Activated CD4-positive, alpha-beta memory T cell treated with anti-CD3 and anti-CD28 coated beads for 36 hours (primary cell): ENCODE results near the gene CHAF1A. TPM values are rescaled to one million over a fixed set of nuclear protein-coding genes. Genes with fewer than 3 reads are reported as not detected.

ENCODE experiments used
- CTCF ChIA-PET: fragments of 350-600 bp; sonication (Branson Sonifier 250); formaldehyde crosslinking; loops from one replicate; lab custom pipeline; 2021; ENCODE audit warnings: antibody characterized with exemption, inconsistent platforms; lab: Charles Lee
- POLR2A ChIA-PET: fragments of 350-600 bp; sonication (Branson Sonifier 250); formaldehyde crosslinking; loops from one replicate; lab custom pipeline; 2021; ENCODE audit warnings: antibody characterized with exemption; lab: Charles Lee
- DNase-seq: peaks from one replicate; pipeline ENCODE4 v3.0.0-alpha.2; 2020
- H3K27ac Mint-ChIP-seq: one replicate; pipeline ENCODE4 v1.8.0; 2021; ENCODE audit warnings: mixed read lengths
- H3K27me3 Mint-ChIP-seq: one replicate; pipeline ENCODE4 v1.8.0; 2021; ENCODE audit warnings: mixed read lengths
- H3K36me3 Mint-ChIP-seq: one replicate; pipeline ENCODE4 v1.8.0; 2021; ENCODE audit warnings: mixed read lengths
- H3K4me1 Mint-ChIP-seq: one replicate; pipeline ENCODE4 v1.8.0; 2021; ENCODE audit warnings: low read depth, mixed read lengths
- H3K4me3 Mint-ChIP-seq: one replicate; pipeline ENCODE4 v1.8.0; 2021; ENCODE audit warnings: mild to moderate bottlenecking, mixed read lengths
- H3K9me3 Mint-ChIP-seq: one replicate; pipeline ENCODE4 v1.8.0; 2021; ENCODE audit warnings: mixed read lengths
- intact Hi-C: fragments of 100-400 bp; cut with micrococcal nuclease; formaldehyde crosslinking; loops from one replicate; pipeline ENCODE4 v1.15.1; 2023
- total RNA-seq, 2 experiments: library from RNA; stranded (reverse); gene quantifications; one replicate each; pipeline ENCODE4 v1.2.3, GENCODE V29; 2021

The CHAF1A gene
- total RNA-seq, 2 experiments from 2014 or later: 61.6 to 63.5 TPM

DNA sequence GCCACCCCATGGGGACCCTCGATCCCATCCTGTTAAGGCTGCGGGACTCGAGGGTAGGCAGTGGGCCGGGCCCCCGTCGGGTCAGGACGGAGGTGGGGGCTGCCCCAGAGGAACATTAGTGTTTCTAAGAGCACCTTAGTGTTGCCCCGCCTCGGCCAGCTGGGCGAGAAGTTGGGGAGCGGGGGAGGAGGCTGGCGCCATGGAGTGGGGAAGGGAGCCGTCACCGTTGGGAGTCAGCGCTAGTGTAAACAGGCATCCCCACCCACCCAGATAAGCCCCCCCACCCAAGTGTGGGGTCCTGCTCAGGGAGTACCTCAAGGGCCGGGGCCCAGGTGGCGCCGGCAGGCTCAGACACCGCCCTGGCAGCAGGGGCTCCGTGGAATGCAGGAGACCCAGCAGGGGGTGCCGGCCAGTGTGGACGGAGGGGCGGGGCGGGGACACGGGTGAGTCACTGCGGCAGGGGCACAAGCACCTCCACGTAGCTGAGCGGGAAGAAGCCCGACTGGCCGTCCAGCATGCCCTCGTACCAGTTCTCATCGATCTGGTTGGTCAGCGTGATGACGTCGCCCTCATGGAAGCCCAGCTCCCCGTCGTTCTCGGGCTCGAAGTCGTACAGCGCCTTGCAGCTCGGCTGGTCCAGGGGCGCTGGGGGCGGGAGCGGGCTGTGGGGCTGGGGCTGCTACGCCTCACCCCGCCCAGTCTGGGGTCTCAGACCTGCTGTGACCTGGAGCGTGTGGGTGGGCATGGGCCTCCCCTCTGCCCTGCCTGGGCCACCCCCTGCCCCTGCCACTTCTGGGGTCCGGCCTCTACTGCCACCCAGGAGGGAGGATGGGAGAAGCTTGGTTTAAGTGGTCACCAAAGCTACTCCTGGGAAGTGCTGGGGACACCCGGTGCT lies 41.0 kb upstream of the CHAF1A start:
- intact Hi-C loops: no loop called here
- Mint-ChIP-seq H3K36me3 (peaks cover 9% of the 10 kb centered on the region), H3K4me1 (no peaks in the 10 kb centered on the region), H3K9me3 (no peaks in the 10 kb centered on the region), H3K4me3 (no peak overlapping the region), H3K27me3 (no peaks in the 10 kb centered on the region), H3K27ac (no peak overlapping the region)
- POLR2A ChIA-PET: interaction anchor here (0.9 to 1.2 kb wide), 2 partner anchors 17 to 97 kb away, joined by 3 read pairs; no protein-coding TSS in a partner anchor
- DNase-seq: no peak
- CTCF ChIA-PET: interaction anchor here (1.1 to 2.3 kb wide), 3 partner anchors 9 to 95 kb away, joined by 3 to 10 read pairs (median 4); no protein-coding TSS in a partner anchor

DNA sequence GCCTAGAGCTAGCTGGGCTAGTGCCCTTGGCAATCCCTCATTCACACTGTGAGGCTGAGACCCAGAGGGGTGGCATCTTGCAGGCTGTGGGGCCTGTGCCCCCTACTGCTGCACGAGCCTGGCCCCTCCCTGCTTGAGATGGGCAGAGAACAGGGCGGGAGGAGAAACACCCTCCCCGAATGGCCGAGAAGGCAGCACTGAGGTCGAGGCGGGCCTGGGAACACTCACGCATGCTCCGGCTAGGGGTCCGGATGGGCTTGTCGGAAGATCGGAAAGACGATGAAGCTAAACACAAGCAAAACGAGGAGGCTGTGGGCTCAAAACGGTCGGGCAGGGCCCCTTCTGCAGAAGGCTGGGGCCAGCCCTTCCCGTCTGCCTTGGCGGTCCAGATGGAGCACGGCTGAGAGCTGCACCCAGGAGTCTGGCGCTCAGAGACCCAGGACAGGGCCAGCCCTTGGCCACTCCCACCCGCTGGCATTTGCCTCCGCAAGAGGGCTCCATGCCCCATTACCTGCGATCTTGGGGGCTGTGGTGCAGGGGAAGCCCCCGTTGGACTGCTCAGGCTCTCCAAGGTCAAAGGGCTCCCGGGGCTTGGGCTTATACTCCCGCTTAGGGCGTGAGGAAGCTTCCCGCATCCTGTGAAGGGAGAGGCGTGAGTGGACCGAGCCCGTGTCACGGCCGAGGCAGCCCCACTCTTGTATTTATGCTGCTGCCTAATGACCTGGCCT lies 40.2 kb upstream of the CHAF1A start:
- DNase-seq: no peak
- intact Hi-C loops: no loop called here
- CTCF ChIA-PET: interaction anchor here (0.6 to 2.3 kb wide), 4 partner anchors 10 to 95 kb away, joined by 3 to 10 read pairs (median 6); partner anchors contain the start of gene SH3GL1
- H3K9me3 Mint-ChIP-seq: no peaks in the 10 kb centered on the region
- H3K27me3 Mint-ChIP-seq: no peaks in the 10 kb centered on the region
- POLR2A ChIA-PET: interaction anchor here (0.9 to 1.2 kb wide), 2 partner anchors 18 to 98 kb away, joined by 3 read pairs; no protein-coding TSS in a partner anchor
- H3K27ac Mint-ChIP-seq: no peak overlapping the region
- H3K4me3 Mint-ChIP-seq: no peak overlapping the region
- peaks cover 11% of the 10 kb centered on the region for H3K36me3 Mint-ChIP-seq
- H3K4me1 Mint-ChIP-seq: no peaks in the 10 kb centered on the region

DNA sequence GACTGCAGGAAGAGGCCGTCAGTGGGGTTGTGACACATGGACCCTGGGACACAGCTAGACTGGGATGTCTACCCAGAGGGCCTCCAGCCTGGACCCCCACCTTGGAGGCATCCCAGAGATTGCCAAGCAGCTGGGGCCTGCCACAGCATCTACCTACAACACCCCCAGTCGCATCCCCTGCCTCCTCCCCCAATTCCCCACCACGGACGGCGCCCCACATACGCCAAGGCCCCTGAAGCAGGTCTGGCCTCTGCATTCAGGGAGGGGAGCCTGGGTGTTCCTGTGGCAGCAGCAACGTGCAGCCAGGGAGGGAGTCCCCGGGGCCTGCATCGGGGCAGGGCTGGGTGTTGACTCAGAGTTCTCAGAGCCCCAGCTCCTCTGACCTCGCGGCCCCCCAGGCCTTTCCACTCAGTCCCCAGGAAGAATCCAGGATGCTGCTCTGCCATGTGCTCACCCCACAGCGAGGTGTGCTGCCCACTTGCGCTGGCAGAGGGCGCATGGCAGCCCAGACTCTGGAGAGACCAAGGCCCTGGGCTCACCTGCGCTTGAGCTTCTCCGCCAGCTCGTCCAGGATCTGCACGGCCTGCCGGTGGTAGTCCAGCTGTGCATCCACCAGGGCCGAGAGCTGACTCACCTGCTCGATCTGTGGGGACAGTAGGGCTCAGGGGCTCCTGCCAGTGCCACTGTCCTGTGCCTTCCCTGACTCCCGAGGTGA lies 39.5 kb upstream of the CHAF1A start:
- no peaks in the 10 kb centered on the region for H3K9me3 Mint-ChIP-seq
- no peak overlapping the region for H3K4me3 Mint-ChIP-seq
- DNase-seq: peak; percentile 28
- intact Hi-C loops: no loop called here
- no peaks in the 10 kb centered on the region for H3K27me3 Mint-ChIP-seq
- H3K4me1 Mint-ChIP-seq: peaks cover 3% of the 10 kb centered on the region
- H3K36me3 Mint-ChIP-seq: peaks cover 11% of the 10 kb centered on the region
- H3K27ac Mint-ChIP-seq: no peak overlapping the region
- POLR2A ChIA-PET: no interaction called here
- CTCF ChIA-PET: interaction anchor here (0.6 to 2.3 kb wide), 5 partner anchors 11 to 96 kb away, joined by 3 to 10 read pairs (median 4); partner anchors contain the start of gene SH3GL1

DNA sequence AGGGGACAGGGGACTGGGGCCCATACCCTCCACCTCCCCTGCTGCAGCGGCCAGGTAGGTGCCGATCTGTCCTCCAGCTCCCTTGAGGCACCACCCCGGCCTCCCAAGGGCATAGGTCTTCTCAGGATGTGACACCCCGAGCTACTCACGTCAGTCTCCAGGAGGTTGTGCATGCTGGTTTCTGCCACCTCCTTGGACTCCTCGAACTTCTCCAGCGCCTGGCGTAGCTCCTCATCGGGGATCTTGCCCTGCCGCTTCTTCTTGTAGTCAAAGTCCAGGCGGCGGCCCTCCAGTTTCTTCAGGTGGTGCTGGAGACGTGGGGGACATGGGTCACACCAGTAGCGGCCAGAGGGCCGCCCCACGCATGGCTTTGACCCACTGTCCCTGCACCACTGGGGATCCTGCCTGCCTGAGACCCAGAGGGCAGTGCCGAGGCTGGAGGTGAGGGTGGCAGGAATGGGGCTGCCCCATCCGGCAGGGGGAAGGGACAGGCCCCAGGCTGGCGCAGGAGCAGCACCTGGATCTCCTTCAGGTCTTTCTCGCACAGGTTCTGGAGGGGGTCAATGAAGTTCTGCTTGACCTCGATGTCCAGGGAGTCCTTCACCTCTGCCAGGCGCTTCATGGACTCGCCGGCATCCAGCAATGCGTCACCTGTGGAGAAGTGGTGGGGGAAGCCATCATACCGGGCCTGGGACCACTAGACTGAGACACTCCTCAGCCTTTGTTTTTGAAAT lies 38.7 kb upstream of the CHAF1A start:
- DNase-seq: no peak
- Mint-ChIP-seq H3K27ac (no peak overlapping the region), H3K4me1 (peaks cover 9% of the 10 kb centered on the region), H3K4me3 (no peak overlapping the region), H3K27me3 (no peaks in the 10 kb centered on the region), H3K9me3 (no peaks in the 10 kb centered on the region), H3K36me3 (peaks cover 11% of the 10 kb centered on the region)
- POLR2A ChIA-PET: no interaction called here
- intact Hi-C loops: no loop called here
- CTCF ChIA-PET: interaction anchor here (0.6 to 2.3 kb wide), 4 partner anchors 11 to 37 kb away, joined by 3 to 10 read pairs (median 10); partner anchors contain the start of gene SH3GL1

DNA sequence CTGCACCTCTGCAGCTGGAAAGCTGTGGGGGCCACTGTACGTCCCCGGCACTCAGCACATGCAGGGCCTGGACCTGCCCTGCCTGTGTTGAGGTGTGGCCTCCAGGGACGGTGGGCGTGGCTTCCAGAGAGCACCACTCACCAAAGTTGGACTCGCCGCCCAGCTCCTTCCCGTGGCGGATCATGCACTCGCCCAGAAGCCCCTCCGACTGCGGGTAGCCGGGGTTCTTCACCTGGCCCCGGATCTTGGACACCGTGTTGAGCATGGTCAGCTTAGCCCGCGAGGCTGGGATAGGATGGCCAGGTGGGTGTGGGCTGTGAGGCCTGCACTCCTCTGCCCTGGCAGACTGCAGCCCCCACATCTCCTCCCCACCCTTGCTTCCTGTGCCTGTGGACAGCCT lies 37.1 kb upstream of the CHAF1A start:
- Mint-ChIP-seq H3K27me3 (no peaks in the 10 kb centered on the region), H3K4me3 (no peak overlapping the region), H3K27ac (no peak overlapping the region), H3K4me1 (peaks cover 22% of the 10 kb centered on the region), H3K36me3 (peaks cover 7% of the 10 kb centered on the region), H3K9me3 (no peaks in the 10 kb centered on the region)
- ChIA-PET POLR2A (no interaction called here), CTCF (interaction anchor here (1.4 to 1.8 kb wide), 2 partner anchors 13 to 35 kb away, joined by 5 to 10 read pairs; partner anchors contain the start of gene SH3GL1)
- intact Hi-C loops: no loop called here
- no peak for DNase-seq

DNA sequence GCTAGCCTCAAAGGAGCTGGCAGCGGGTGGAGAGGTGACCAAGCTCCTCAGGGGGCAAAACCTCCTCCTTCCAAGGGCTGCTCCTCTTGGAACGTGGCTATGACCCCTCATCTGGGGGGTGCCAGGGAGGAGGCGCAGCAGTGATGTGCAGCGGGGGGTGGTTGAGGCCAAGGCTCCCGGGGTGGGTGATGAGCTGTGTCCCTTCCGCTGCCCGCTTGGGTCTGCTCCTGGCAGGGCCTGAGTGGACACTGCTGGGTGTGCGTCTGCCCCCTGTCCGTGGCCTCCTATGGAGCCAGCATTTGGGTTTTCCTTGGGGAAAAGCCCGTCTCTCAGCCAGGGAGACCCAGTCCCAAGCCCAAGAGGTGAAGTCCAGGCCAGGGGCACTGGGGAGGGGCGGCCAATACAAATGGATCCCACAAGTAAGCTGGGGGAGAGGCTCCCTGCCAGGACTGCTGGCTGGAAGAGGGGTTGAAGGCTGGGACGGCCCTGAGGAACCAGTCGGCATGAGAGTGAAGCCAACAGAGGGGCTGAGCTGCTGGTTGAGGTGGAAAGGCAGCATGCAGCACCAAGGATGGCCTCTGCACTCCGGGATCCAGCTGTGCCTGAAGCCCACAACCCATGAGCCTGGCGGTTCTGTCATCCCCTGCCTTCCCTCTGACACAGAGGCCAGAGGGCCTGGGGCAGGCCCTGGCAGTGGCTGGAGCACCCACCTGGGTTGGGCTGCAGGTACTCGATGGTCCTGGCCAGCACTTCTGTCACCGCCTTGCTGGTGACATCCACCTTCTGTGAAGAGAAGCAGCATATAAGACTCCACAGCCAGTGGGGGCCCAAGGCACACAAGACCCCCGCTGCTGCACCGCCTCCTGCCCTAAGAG lies 36.4 kb upstream of the CHAF1A start:
- CTCF ChIA-PET: interaction anchor here (1.4 to 1.8 kb wide), 2 partner anchors 34 to 35 kb away, joined by 5 to 6 read pairs; partner anchors contain the start of gene SH3GL1
- intact Hi-C loops: no loop called here
- POLR2A ChIA-PET: no interaction called here
- H3K4me3 Mint-ChIP-seq: no peak overlapping the region
- DNase-seq: no peak
- peaks cover 29% of the 10 kb centered on the region for H3K4me1 Mint-ChIP-seq
- no peaks in the 10 kb centered on the region for H3K9me3 Mint-ChIP-seq
- H3K27me3 Mint-ChIP-seq: no peaks in the 10 kb centered on the region
- H3K27ac Mint-ChIP-seq: no peak overlapping the region
- H3K36me3 Mint-ChIP-seq: peaks cover 5% of the 10 kb centered on the region

DNA sequence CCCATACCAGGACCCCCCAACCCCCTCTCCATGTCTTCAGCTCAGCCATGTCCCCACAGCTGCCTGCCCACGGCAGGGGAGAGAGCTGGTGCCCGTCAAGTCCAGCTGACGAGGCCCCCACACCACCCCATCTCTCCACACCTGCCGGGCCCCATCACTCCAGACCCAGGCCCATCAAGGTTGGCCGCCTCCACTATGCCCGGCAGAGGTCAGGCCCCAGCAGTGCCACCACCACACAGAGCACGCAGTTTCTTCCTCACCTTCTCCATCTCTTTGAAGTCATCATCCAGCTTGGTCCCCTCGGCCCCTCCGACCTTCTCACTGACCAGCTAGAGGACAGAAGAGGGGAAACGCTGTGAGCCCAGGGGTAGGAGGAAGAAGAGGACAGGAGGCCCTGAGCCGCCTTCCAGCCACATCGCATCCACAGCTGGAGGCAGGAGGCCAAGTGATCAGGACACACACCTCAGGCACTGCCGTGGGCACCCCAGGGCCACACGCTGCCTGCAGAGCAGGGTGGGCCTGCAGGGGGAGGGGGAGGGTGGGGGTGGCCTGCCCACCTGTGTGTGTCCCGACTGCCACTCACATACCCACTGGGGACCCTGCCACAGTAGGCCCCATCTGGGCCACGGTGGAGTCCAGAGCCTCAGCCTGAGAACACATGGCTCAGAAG lies 35.6 kb upstream of the CHAF1A start:
- peaks cover 5% of the 10 kb centered on the region for H3K36me3 Mint-ChIP-seq
- H3K9me3 Mint-ChIP-seq: no peaks in the 10 kb centered on the region
- no peak overlapping the region for H3K4me3 Mint-ChIP-seq
- POLR2A ChIA-PET: no interaction called here
- peaks cover 36% of the 10 kb centered on the region for H3K4me1 Mint-ChIP-seq
- CTCF ChIA-PET: interaction anchor here (1.8 kb wide), 1 partner anchor 34 kb away, joined by 6 read pairs; the partner anchor contains the start of gene SH3GL1
- no peak for DNase-seq
- peak overlapping the region; percentile 28 for H3K27ac Mint-ChIP-seq
- H3K27me3 Mint-ChIP-seq: no peaks in the 10 kb centered on the region
- intact Hi-C loops: no loop called here

DNA sequence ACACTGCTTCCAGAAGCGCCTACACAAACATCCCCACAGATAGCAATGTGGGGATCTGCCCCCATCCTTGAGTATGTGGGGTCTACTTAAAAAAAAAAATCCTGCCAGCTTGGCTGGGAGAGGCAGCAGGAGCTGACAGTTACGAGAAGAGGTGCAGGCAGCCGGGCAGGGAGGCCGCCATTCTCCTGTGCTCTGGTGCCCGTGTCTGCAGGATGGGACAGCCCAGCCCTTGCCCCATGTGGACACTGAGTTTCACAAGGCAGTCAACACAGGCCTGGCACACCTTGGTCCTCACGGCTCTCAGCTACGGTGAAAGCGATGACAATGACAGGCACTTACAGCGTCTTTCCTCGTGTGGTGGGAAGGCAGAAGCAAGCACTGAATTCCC lies 35.1 kb upstream of the CHAF1A start:
- intact Hi-C loops: no loop called here
- H3K4me3 Mint-ChIP-seq: no peak overlapping the region
- no peaks in the 10 kb centered on the region for H3K9me3 Mint-ChIP-seq
- POLR2A ChIA-PET: no interaction called here
- H3K27me3 Mint-ChIP-seq: no peaks in the 10 kb centered on the region
- CTCF ChIA-PET: interaction anchor here (1.8 kb wide), 1 partner anchor 33 kb away, joined by 6 read pairs; the partner anchor contains the start of gene SH3GL1
- H3K27ac Mint-ChIP-seq: peak overlapping the region; percentile 28
- H3K4me1 Mint-ChIP-seq: peaks cover 38% of the 10 kb centered on the region
- DNase-seq: no peak
- peaks cover 3% of the 10 kb centered on the region for H3K36me3 Mint-ChIP-seq

DNA sequence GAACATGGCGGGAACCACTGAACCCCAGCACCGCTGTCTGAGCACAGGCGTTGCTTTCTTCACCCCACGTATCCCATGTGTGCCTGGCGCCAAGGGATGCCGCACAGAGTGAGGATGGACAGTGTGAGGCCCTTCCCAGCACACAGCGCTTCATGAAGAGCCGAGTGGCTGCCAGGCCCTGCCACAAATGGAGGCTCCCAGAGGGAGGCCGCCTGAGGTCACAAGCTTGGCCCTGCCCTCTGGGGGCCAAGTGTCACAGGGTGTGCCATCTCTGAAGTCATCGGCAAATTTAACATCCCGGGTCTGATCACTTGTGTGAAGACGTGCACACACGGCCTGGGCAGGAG lies 34.7 kb upstream of the CHAF1A start:
- no peak overlapping the region for H3K4me3 Mint-ChIP-seq
- peaks cover 38% of the 10 kb centered on the region for H3K4me1 Mint-ChIP-seq
- peak overlapping the region; percentile 95 for H3K27ac Mint-ChIP-seq
- ChIA-PET POLR2A (no interaction called here), CTCF (interaction anchor here (1.8 kb wide), 1 partner anchor 33 kb away, joined by 6 read pairs; the partner anchor contains the start of gene SH3GL1)
- H3K27me3 Mint-ChIP-seq: no peaks in the 10 kb centered on the region
- no peaks in the 10 kb centered on the region for H3K9me3 Mint-ChIP-seq
- intact Hi-C loops: no loop called here
- H3K36me3 Mint-ChIP-seq: peaks cover 3% of the 10 kb centered on the region
- no peak for DNase-seq
